HG02852 (cell line): ENCODE data around the gene PTPRN2.

Experiments used
- ATAC-seq: cut with Tn5 transposase; IDR thresholded peaks from one replicate; pipeline ENCODE4 v1.9.1; 2021; ENCODE audit warnings: mild to moderate bottlenecking, moderate library complexity; ENCODE audit not compliant: unreplicated experiment

PTPRN2 gene

GRCh38 chr7:158273138-158273651 is 314.4 kb downstream of the PTPRN2 start:
- ATAC-seq, result no peak

- ATAC-seq, result no peak
These were observed 315.0 kb downstream of the PTPRN2 start for GRCh38 chr7:158272509-158273137.

- no peak for ATAC-seq
These were observed 315.5 kb downstream of the PTPRN2 start for GRCh38 chr7:158272091-158272490.

- ATAC-seq, result no peak
These were observed 316.0 kb downstream of the PTPRN2 start for GRCh38 chr7:158271646-158272045.

GRCh38 chr7:158270856-158271413 is 316.7 kb downstream of the PTPRN2 start:
- ATAC-seq, result no peak

- ATAC-seq, result no peak
These were observed 317.4 kb downstream of the PTPRN2 start for GRCh38 chr7:158270106-158270775.

GRCh38 chr7:158268816-158269535 is 318.6 kb downstream of the PTPRN2 start:
- ATAC-seq, result no peak

GRCh38 chr7:158267742-158268435 is 319.7 kb downstream of the PTPRN2 start:
- ATAC-seq, result no peak

- ATAC-seq, result no peak
These were observed 320.5 kb downstream of the PTPRN2 start for GRCh38 chr7:158266817-158267741.

- ATAC-seq, result no peak
These were observed 321.2 kb downstream of the PTPRN2 start for GRCh38 chr7:158266426-158266816.

- no peak for ATAC-seq
These were observed 321.9 kb downstream of the PTPRN2 start for GRCh38 chr7:158265743-158266080.

- no peak for ATAC-seq
These were observed 322.5 kb downstream of the PTPRN2 start for GRCh38 chr7:158264881-158265742.

- ATAC-seq, result no peak
These were observed 323.5 kb downstream of the PTPRN2 start for GRCh38 chr7:158263964-158264748.

- no peak for ATAC-seq
These were observed 324.3 kb downstream of the PTPRN2 start for GRCh38 chr7:158263110-158263963.

GRCh38 chr7:158262284-158263109 is 325.1 kb downstream of the PTPRN2 start:
- no peak for ATAC-seq
